HepG2 (cell line): ENCODE measurements around the gene PRKN. TPM values are rescaled to one million over a fixed set of nuclear protein-coding genes. Genes with fewer than 3 reads are reported as not detected.
A peak's percentile ranks its signal among the peaks of the same experiment; 100 is the strongest.

Source experiments
- ATAC-seq: fragments of 200-7000 bp; cut with Tn5 transposase; 3 replicates; pipeline ENCODE4 v1.9.1; 2020; ENCODE audit warnings: mild to moderate bottlenecking, moderate library complexity
- BruUV-seq: library from RNA; stranded (reverse); fragments of 400-500 nt; replicated peaks from 2 replicates; lab custom pipeline; 2021; lab: Mats Ljungman, UMichigan
- CTCF ChIA-PET: fragments of 300-600 bp; formaldehyde crosslinking; extraction: SDS; loops from one replicate; lab custom pipeline; 2021; ENCODE audit warnings: low total read pairs, inconsistent platforms, low intra/inter-chr PET ratio; lab: Yijun Ruan, JAX
- POLR2A ChIA-PET: fragments of 350-600 bp; sonication (Branson Sonifier 250); formaldehyde crosslinking; loops from one replicate; lab custom pipeline; 2020; ENCODE audit warnings: antibody characterized with exemption, inconsistent platforms; lab: Yijun Ruan, JAX
- DNase-seq: peaks from one replicate; pipeline ENCODE4 v3.0.0-alpha.2; 2015; ENCODE audit warnings: low spot score
- FAIRE-seq: peaks from 3 replicates; lab custom pipeline; 2011; peaks lifted over from hg19 to GRCh38; lab: Jason Lieb, UNC
- H2AFZ ChIP-seq: one replicate; pipeline ENCODE4 v1.6.1; 2011; ENCODE audit warnings: low read length, inconsistent platforms
- H3K27ac ChIP-seq: fragments of 300-600 bp; 3 replicates; pipeline ENCODE4 v1.8.0; 2011; ENCODE audit warnings: mixed run types, mild to moderate bottlenecking, mixed read lengths, low read length, inconsistent platforms; ENCODE audit not compliant: insufficient read depth; ENCODE audit errors: extremely low read length
- H3K27me3 ChIP-seq, 2 experiments: fragments of 200-600 bp in 1 of 2; 2 replicates in 1 of 2; 3 replicates in 1 of 2; pipeline versions ENCODE4 v1.6.0 to v1.8.0; 2011; ENCODE audit warnings: low read length in 2 of 2, mild to moderate bottlenecking in 2 of 2, moderate library complexity in 2 of 2, inconsistent platforms in 1 of 2; ENCODE audit not compliant: insufficient read depth in 2 of 2, control insufficient read depth in 1 of 2
- H3K36me3 ChIP-seq, 2 experiments: fragments of 200-600 bp in 1 of 2; replicated peaks in 1 of 2; 2 replicates in 1 of 2; 3 replicates in 1 of 2; pipeline versions ENCODE4 v1.5.1 to v1.8.0; 2011; ENCODE audit warnings: low read length in 2 of 2, inconsistent platforms in 1 of 2; ENCODE audit not compliant: insufficient read depth in 2 of 2, control insufficient read depth in 1 of 2
- H3K4me1 ChIP-seq: 2 replicates; pipeline ENCODE4 v1.5.1; 2012; ENCODE audit warnings: low read length, inconsistent platforms; ENCODE audit not compliant: insufficient read depth
- H3K4me2 ChIP-seq: 2 replicates; pipeline ENCODE4 v1.6.0; 2011; ENCODE audit warnings: low read depth, low read length, inconsistent platforms
- H3K4me3 ChIP-seq, 3 experiments: fragments of 200-600 bp in 1 of 3; sonication (generic), shearing (Covaris generic) in 1 of 3; replicated peaks in 1 of 3; 2 replicates each; pipeline ENCODE4 v1.5.1; 2011 to 2016; ENCODE audit warnings: low read length in 3 of 3, inconsistent platforms in 2 of 3, low read depth in 2 of 3, mild to moderate bottlenecking in 2 of 3, control low read depth in 1 of 3, mixed read lengths in 1 of 3; ENCODE audit not compliant: insufficient read depth in 1 of 3
- H3K79me2 ChIP-seq: one replicate; pipeline ENCODE4 v1.6.1; 2011; ENCODE audit warnings: low read length, inconsistent platforms; ENCODE audit not compliant: insufficient read depth
- H3K9ac ChIP-seq: 2 replicates; pipeline ENCODE4 v1.6.0; 2011; ENCODE audit warnings: mild to moderate bottlenecking, low read depth, low read length, inconsistent platforms; ENCODE audit not compliant: insufficient read depth
- H3K9me3 ChIP-seq: 2 replicates; pipeline ENCODE4 v1.5.1; 2012; ENCODE audit warnings: mild to moderate bottlenecking, low read length
- H4K20me1 ChIP-seq: 2 replicates; pipeline ENCODE4 v1.6.0; 2011; ENCODE audit warnings: inconsistent platforms, mild to moderate bottlenecking, low read length, moderate library complexity; ENCODE audit not compliant: insufficient read depth
- RORA ChIP-seq: sonication (generic); formaldehyde crosslinking; IDR thresholded peaks from 2 replicates; pipeline ENCODE4 v1.5.0; 2020; ENCODE audit warnings: mild to moderate bottlenecking, missing genetic modification reagents, moderate library complexity
- SMYD3 ChIP-seq: sonication (generic); formaldehyde crosslinking; IDR thresholded peaks from 2 replicates; pipeline ENCODE4 v1.8.1; 2023; ENCODE audit warnings: mild to moderate bottlenecking, missing genetic modification reagents
- SRSF1 ChIP-seq: fragments of 200-400 bp; formaldehyde crosslinking; optimal IDR thresholded peaks from 2 replicates; pipeline ENCODE3; 2017; ENCODE audit warnings: mild to moderate bottlenecking, low read depth, low read length, moderate library complexity
- SRY ChIP-seq: sonication (generic); formaldehyde crosslinking; IDR thresholded peaks from 2 replicates; pipeline ENCODE4 v1.8.0; 2022; ENCODE audit warnings: mild to moderate bottlenecking, missing genetic modification reagents
- TCF7 ChIP-seq: sonication (generic); IDR thresholded peaks from 2 replicates; pipeline ENCODE4 v1.6.1; 2016; ENCODE audit warnings: antibody characterized with exemption, low read depth
- WGBS: methylation state at CpG from one replicate; pipeline ENCODE4 v1.1.6; 2017; ENCODE audit warnings: low lambda C conversion rate; 5-methylcytosine and 5-hydroxymethylcytosine counted together
- in situ Hi-C: cut with HindIII; loops from 2 replicates; pipeline ENCODE4 v1.10.0; 2017; ENCODE audit warnings: low pct_unique_long_range_greater_than_20kb; ENCODE audit not compliant: extremely low pct_ligation_motif_present
- intact Hi-C: fragments of 100-400 bp; cut with micrococcal nuclease; formaldehyde crosslinking; loops from one replicate; pipeline ENCODE4 v1.10.0; 2022; ENCODE audit not compliant: unreplicated experiment
- polyA plus RNA-seq, 8 experiments: library from polyadenylated mRNA; depleted of rRNA in 3 of 8; stranded (reverse) in 7 of 8; unstranded in 1 of 8; fragments of >200 nt; fragmentation: Illumina TruSeq in 4 of 8; extraction: Trizol in 4 of 8; gene quantifications; 2 replicates each; pipeline versions ENCODE4 v1.2.1 to v1.2.3, GENCODE V29; 2011 to 2016; ENCODE audit warnings: low read depth in 4 of 8, missing spikeins in 1 of 8, mixed read lengths in 1 of 8; ENCODE audit not compliant: insufficient read depth in 1 of 8
- total RNA-seq, 5 experiments: library from RNA; depleted of rRNA; stranded (reverse); fragments of >200 nt; fragmentation: Illumina TruSeq; extraction: Trizol; gene quantifications; 2 replicates each; pipeline ENCODE4 v1.2.3, GENCODE V29; 2016; ENCODE audit warnings: low read depth in 1 of 5
- TF ChIP-seq, protein P1 (sequence below): sonication (generic); formaldehyde crosslinking; IDR thresholded peaks from 2 replicates; pipeline ENCODE4 v1.4.0; 2020; ENCODE audit warnings: mild to moderate bottlenecking, low read depth, missing genetic modification reagents
- TF ChIP-seq, protein P2 (sequence below): sonication (generic); formaldehyde crosslinking; IDR thresholded peaks from 2 replicates; pipeline ENCODE4 v1.8.0; 2022; ENCODE audit warnings: mild to moderate bottlenecking, missing genetic modification reagents
- TF ChIP-seq, protein P3 (sequence below): sonication (generic); formaldehyde crosslinking; IDR thresholded peaks from 2 replicates; pipeline ENCODE4 v1.5.0; 2020; ENCODE audit warnings: mild to moderate bottlenecking, missing genetic modification reagents, borderline replicate concordance

Gene PRKN
- total and polyA plus RNA-seq, 2 of the 13 experiments (the other 11 are each of a cell fraction or from before 2014, with no cell fraction given): 0.31 to 0.44 TPM

DNA sequence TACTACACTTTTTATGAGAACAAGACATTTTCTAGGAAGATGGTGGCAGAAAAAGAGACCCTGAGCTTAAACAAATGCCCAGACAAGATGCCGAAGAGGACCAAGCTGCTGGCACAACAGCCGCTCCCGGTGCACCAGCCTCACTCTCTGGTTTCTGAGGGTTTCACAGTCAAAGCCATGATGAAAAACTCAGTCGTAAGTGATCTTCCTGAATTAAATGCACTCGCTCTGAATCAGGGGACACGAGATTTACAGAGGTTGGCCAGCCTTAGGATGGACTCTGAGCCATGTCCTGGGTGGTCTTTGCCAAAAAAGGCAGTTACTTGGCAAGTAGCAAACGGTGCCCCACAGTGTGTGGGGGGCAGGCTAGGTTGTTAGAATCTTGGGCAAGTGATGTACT is 631 bp upstream of the PRKN start:
- H3K9ac ChIP-seq: no peak overlapping the region; the same call in 1 of the 2 replicates
- WGBS: 37% methylated on average over 7 of the region's 7 CpGs
- peaks cover 14% of the 10 kb centered on the region for H3K4me1 ChIP-seq
- FAIRE-seq (no peak), ATAC-seq (no peak), DNase-seq (no peak)
- no peaks in the 10 kb centered on the region for H4K20me1 ChIP-seq
- H2AFZ ChIP-seq: no peak overlapping the region
- intact Hi-C loops: loop anchor here (10.0 kb wide), 3 partner anchors 473 to 983 kb away; partner anchors contain the start of gene QKI
- no TSS peak for BruUV-seq
- no peaks in the 10 kb centered on the region for H3K36me3 ChIP-seq
- CTCF ChIA-PET: no interaction called here
- H3K9me3 ChIP-seq: no peaks in the 10 kb centered on the region
- peak overlapping the region; percentile 56 for H3K4me2 ChIP-seq
- in situ Hi-C loops: loop anchor here (25.0 kb wide), 1 partner anchor 891 kb away; no protein-coding TSS in a partner anchor
- H3K4me3 ChIP-seq: no peak overlapping the region
- peak overlapping the region; percentile 4 for H3K27ac ChIP-seq
- H3K27me3 ChIP-seq: no peaks in the 10 kb centered on the region
- no peaks in the 10 kb centered on the region for H3K79me2 ChIP-seq
- TF ChIP-seq, protein P1, sequence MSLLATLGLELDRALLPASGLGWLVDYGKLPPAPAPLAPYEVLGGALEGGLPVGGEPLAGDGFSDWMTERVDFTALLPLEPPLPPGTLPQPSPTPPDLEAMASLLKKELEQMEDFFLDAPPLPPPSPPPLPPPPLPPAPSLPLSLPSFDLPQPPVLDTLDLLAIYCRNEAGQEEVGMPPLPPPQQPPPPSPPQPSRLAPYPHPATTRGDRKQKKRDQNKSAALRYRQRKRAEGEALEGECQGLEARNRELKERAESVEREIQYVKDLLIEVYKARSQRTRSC (CRISPR knock-in tag): no peak
- TF ChIP-seq SRY (no peak), RORA (CRISPR knock-in tag) (no peak), TCF7 (no peak), SMYD3 (0 out of 2 replicates have a peak, but pooled peaks have one; percentile 55), SRSF1 (peak; percentile 36)
- TF ChIP-seq, protein P2, sequence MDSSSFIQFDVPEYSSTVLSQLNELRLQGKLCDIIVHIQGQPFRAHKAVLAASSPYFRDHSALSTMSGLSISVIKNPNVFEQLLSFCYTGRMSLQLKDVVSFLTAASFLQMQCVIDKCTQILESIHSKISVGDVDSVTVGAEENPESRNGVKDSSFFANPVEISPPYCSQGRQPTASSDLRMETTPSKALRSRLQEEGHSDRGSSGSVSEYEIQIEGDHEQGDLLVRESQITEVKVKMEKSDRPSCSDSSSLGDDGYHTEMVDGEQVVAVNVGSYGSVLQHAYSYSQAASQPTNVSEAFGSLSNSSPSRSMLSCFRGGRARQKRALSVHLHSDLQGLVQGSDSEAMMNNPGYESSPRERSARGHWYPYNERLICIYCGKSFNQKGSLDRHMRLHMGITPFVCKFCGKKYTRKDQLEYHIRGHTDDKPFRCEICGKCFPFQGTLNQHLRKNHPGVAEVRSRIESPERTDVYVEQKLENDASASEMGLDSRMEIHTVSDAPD (CRISPR knock-in tag): 0 out of 2 replicates have a peak, but pooled peaks have one; percentile 9
- TF ChIP-seq, protein P3, sequence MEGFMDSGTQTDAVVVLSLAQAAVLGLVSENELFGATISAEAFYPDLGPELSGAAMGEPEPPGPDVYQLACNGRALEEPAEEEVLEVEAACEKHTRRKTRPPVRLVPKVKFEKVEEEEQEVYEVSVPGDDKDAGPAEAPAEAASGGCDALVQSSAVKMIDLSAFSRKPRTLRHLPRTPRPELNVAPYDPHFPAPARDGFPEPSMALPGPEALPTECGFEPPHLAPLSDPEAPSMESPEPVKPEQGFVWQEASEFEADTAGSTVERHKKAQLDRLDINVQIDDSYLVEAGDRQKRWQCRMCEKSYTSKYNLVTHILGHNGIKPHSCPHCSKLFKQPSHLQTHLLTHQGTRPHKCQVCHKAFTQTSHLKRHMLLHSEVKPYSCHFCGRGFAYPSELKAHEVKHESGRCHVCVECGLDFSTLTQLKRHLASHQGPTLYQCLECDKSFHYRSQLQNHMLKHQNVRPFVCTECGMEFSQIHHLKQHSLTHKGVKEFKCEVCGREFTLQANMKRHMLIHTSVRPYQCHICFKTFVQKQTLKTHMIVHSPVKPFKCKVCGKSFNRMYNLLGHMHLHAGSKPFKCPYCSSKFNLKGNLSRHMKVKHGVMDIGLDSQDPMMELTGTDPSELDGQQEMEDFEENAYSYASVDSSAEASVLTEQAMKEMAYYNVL (CRISPR knock-in tag): no peak
- TF ChIP-seq, all 625 proteins: peak for 3
- POLR2A ChIA-PET: no interaction called here
